ENCODE data around the gene RAB44.
A peak's percentile ranks its signal among the peaks of the same experiment; 100 is the strongest.

Gene RAB44

DNA sequence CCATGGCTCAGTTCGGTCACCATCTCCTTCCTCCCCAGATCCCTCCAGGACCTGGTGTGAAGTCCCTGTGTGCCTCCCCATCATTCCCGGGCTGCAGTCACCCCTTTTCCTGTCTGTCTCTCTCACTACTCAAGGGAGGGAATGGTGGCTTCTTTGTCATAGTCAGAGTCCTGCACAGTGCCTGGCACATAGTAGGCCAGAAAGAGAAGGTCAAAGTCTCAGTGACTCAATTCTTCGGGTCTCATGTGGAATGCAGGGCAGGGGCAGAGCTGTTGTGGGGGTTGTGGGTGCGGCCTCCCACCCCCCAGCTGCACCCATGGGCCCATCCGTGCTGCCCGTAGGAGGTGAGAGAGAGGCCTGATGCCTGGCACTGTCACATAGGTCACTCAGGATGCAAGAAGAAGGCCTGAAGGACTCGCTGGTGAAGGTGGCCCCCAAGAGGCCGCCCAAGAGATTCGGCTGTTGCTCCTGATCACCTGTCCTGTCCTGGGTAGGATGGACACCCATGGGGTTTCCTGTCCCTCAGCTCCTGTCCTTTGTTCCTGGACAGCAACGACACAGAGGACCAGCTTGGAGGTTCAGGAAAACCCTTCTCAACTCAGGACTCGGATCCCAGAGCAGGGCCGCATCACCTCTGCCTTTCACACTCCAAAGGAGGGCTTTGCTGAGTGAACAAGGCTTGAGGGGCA is 34.1 kb downstream of the RAB44 start:
- Histone ChIP-seq H3K36me3 (replicated peaks; ENCODE audit: low read depth, low read length) (no peaks in the 10 kb centered on the region), H3K4me1 (ENCODE audit: low read length) (peaks cover 25% of the 10 kb centered on the region), H2AFZ (ENCODE audit: low read depth, low read length) (no peak overlapping the region), H3K4me2 (ENCODE audit: low read length) (no peak overlapping the region), H3K9ac (ENCODE audit: low read length) (no peak overlapping the region), H3K4me3 (ENCODE audit: low read length) (no peak overlapping the region), H3K27ac (ENCODE audit: low read length) (no peak overlapping the region), H3K79me2 (ENCODE audit: low read length) (no peaks in the 10 kb centered on the region), H3K9me3 (ENCODE audit: insufficient read depth, low read length) (no peaks in the 10 kb centered on the region), H4K20me1 (ENCODE audit: insufficient read depth, low read length) (no peaks in the 10 kb centered on the region), H3K27me3 (ENCODE audit: low read depth, low read length) (no peaks in the 10 kb centered on the region)
- TF ChIP-seq, protein P1, sequence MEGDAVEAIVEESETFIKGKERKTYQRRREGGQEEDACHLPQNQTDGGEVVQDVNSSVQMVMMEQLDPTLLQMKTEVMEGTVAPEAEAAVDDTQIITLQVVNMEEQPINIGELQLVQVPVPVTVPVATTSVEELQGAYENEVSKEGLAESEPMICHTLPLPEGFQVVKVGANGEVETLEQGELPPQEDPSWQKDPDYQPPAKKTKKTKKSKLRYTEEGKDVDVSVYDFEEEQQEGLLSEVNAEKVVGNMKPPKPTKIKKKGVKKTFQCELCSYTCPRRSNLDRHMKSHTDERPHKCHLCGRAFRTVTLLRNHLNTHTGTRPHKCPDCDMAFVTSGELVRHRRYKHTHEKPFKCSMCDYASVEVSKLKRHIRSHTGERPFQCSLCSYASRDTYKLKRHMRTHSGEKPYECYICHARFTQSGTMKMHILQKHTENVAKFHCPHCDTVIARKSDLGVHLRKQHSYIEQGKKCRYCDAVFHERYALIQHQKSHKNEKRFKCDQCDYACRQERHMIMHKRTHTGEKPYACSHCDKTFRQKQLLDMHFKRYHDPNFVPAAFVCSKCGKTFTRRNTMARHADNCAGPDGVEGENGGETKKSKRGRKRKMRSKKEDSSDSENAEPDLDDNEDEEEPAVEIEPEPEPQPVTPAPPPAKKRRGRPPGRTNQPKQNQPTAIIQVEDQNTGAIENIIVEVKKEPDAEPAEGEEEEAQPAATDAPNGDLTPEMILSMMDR (IDR thresholded peaks at IDR 0.05; ENCODE audit: low read depth, low read length), result peak; percentile 33
- TF ChIP-seq EZH2phosphoT487 (IDR thresholded peaks at IDR 0.05; ENCODE audit: low read depth), result no peak

DNA sequence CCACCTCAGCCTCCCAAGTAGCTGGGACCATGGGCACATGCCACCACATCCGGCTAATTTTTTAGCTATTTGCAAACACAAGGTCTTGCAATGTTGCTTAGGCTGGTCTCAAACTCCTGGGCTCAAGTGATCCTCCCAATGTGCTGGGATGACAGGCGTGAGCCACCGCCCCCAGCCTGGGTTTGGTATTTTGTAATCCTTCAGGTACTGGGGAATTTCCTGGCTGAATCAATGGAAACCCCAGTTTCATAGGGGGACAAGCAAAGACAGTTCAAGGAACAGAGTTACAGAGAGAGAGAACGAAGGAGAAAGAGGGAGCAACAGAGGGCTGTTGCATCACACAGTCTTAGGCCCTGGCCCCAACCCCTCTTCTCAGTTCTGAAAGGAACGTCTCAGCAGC is 35.7 kb downstream of the RAB44 start:
- no peak overlapping the region for H3K4me3 ChIP-seq (ENCODE audit: low read length)
- no peaks in the 10 kb centered on the region for H3K27me3 ChIP-seq (ENCODE audit: low read depth, low read length)
- no peaks in the 10 kb centered on the region for H3K9me3 ChIP-seq (ENCODE audit: insufficient read depth, low read length)
- no peak overlapping the region for H2AFZ ChIP-seq (ENCODE audit: low read depth, low read length)
- TF ChIP-seq, protein P1 (IDR thresholded peaks at IDR 0.05; ENCODE audit: low read depth, low read length), result no peak
- no peak for TF ChIP-seq EZH2phosphoT487 (IDR thresholded peaks at IDR 0.05; ENCODE audit: low read depth)
- no peaks in the 10 kb centered on the region for H3K79me2 ChIP-seq (ENCODE audit: low read length)
- no peak overlapping the region for H3K27ac ChIP-seq (ENCODE audit: low read length)
- peaks cover 10% of the 10 kb centered on the region for H3K4me1 ChIP-seq (ENCODE audit: low read length)
- no peak overlapping the region for H3K4me2 ChIP-seq (ENCODE audit: low read length)
- H3K36me3 ChIP-seq (replicated peaks; ENCODE audit: low read depth, low read length), result no peaks in the 10 kb centered on the region
- H4K20me1 ChIP-seq (ENCODE audit: insufficient read depth, low read length), result no peaks in the 10 kb centered on the region
- H3K9ac ChIP-seq (ENCODE audit: low read length), result no peak overlapping the region

DNA sequence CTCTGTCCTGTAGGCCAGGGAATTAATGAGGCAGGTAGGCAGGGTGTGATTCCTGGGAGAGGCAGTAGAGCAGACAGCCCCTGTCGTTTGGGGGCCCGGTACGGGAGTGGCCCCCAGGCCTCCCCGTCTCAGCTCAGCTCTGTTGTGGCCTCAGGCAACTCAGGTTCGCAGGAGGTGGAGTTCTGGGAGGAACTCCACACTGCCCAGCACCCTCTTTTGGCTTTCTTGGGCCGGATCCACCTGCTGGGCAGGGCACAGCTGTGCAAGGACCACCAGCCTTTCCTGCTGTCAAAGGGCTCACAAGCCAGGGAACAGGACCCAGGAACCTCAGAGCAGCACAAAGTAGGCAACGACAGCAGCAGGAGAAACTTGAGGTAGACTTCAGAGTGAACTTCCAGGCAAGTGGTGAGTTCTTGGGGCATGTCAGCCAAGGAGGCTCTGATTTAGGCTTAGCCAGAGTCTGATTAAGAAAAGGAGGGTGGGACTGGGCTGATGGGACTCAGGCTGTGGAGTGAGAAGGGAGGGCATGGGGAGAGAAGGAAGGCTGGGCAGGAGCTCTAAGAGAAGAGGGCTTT is 36.9 kb downstream of the RAB44 start:
- Histone ChIP-seq H3K4me2 (ENCODE audit: low read length) (peak overlapping the region; percentile 16; the same call in 1 of the 2 replicates), H3K27me3 (ENCODE audit: low read depth, low read length) (no peaks in the 10 kb centered on the region), H3K79me2 (ENCODE audit: low read length) (no peaks in the 10 kb centered on the region), H3K36me3 (replicated peaks; ENCODE audit: low read depth, low read length) (no peaks in the 10 kb centered on the region), H3K4me3 (ENCODE audit: low read length) (no peak overlapping the region), H2AFZ (ENCODE audit: low read depth, low read length) (no peak overlapping the region), H4K20me1 (ENCODE audit: insufficient read depth, low read length) (no peaks in the 10 kb centered on the region), H3K9ac (ENCODE audit: low read length) (no peak overlapping the region), H3K27ac (ENCODE audit: low read length) (no peak overlapping the region), H3K9me3 (ENCODE audit: insufficient read depth, low read length) (no peaks in the 10 kb centered on the region), H3K4me1 (ENCODE audit: low read length) (no peaks in the 10 kb centered on the region; the same call in 1 of the 2 replicates)
- TF ChIP-seq, protein P1 (IDR thresholded peaks at IDR 0.05; ENCODE audit: low read depth, low read length), result no peak
- no peak for TF ChIP-seq EZH2phosphoT487 (IDR thresholded peaks at IDR 0.05; ENCODE audit: low read depth)

DNA sequence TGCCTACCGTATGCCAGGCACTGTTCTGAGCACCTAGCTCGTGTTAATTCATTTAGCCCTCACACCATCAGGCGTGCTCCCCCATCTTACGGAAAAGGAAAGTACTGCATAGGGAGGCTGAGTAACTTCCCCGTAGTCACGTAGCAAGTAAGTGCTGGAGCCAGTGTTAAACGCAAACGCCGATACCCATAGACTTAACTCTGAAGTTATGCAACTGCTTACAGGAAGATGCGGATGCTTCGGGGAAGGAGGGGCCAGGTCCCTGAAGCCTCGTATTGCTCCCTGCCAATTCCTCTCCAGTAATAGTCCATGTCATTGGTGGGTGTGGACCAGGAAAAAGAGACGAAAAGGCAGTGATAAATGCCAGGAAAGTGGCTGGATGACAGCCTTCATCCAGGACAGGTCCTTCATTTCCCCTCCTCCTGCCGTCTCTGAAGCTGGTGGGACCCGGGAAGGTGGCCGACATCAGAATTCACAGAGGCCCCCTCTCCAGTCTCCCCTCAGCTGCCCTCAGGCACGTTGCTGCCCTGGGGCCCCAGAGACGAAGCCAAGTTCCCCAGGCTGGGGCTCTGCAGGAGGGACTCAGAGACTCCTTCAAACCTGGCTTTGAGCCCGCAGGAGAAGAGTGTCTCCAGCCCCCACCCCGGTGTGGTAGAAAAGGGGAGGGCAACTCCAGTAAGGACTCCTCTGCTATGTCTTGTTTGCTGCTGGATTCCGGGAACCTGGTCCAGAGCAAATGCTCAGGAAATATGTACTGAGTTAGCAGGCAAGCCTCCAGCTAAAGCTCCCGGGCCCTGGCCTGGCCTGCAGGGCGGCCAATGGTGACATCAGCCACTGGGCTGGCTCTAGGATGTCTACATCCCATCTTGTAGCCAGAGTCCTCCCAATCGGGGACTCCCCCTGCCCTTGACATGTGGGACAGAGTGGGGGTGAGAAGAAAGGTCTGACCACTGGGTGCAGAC is 37.8 kb downstream of the RAB44 start:
- H4K20me1 ChIP-seq (ENCODE audit: insufficient read depth, low read length), result no peaks in the 10 kb centered on the region
- H3K36me3 ChIP-seq (replicated peaks; ENCODE audit: low read depth, low read length), result no peaks in the 10 kb centered on the region
- TF ChIP-seq, protein P1 (IDR thresholded peaks at IDR 0.05; ENCODE audit: low read depth, low read length), result no peak
- TF ChIP-seq EZH2phosphoT487 (IDR thresholded peaks at IDR 0.05; ENCODE audit: low read depth), result no peak
- no peak overlapping the region for H3K9ac ChIP-seq (ENCODE audit: low read length)
- no peaks in the 10 kb centered on the region; the same call in 1 of the 2 replicates for H3K4me1 ChIP-seq (ENCODE audit: low read length)
- H3K9me3 ChIP-seq (ENCODE audit: insufficient read depth, low read length), result no peaks in the 10 kb centered on the region
- H3K27ac ChIP-seq (ENCODE audit: low read length), result no peak overlapping the region
- H3K4me2 ChIP-seq (ENCODE audit: low read length), result peak overlapping the region; percentile 16
- no peak overlapping the region for H2AFZ ChIP-seq (ENCODE audit: low read depth, low read length)
- no peaks in the 10 kb centered on the region for H3K79me2 ChIP-seq (ENCODE audit: low read length)
- H3K4me3 ChIP-seq (ENCODE audit: low read length), result no peak overlapping the region
- H3K27me3 ChIP-seq (ENCODE audit: low read depth, low read length), result no peaks in the 10 kb centered on the region

Data from OCI-LY3 (cell line).